GM12892 (cell line): ENCODE results near the gene GHR.

Experiments
- POLR2A ChIP-seq: IDR thresholded peaks from 2 replicates; pipeline ENCODE4 v1.6.1; 2011; ENCODE audit warnings: low read depth, low read length, control low read depth
- POLR2AphosphoS5 ChIP-seq: IDR thresholded peaks from 2 replicates; pipeline ENCODE4 v1.6.1; 2011; ENCODE audit warnings: low read depth, low read length, control low read depth

GRCh38 chr5:42494414-42494813 lies 71.2 kb downstream of the GHR start:
- TF ChIP-seq POLR2AphosphoS5 = no peak
- TF ChIP-seq POLR2A = no peak
